T-helper 1 cell treated with Interleukin-12 subunit alpha and Interleukin-12 subunit beta and Interleukin-4 antibody, amounts not matched to agents 30 μg/mL and 1 μg/mL, for 36 hours (primary cell): ENCODE data around the gene PRODH2.

Source experiments
- H3K27ac Mint-ChIP-seq: one replicate; pipeline ENCODE4 v1.8.0; 2021; ENCODE audit warnings: mild to moderate bottlenecking, mixed read lengths
- H3K27me3 Mint-ChIP-seq: one replicate; pipeline ENCODE4 v1.8.0; 2021; ENCODE audit warnings: low read depth, mixed read lengths
- H3K36me3 Mint-ChIP-seq: one replicate; pipeline ENCODE4 v1.8.0; 2021; ENCODE audit warnings: low read depth, mixed read lengths
- H3K4me1 Mint-ChIP-seq: one replicate; pipeline ENCODE4 v1.8.0; 2021; ENCODE audit warnings: low read depth, mixed read lengths
- H3K4me3 Mint-ChIP-seq: one replicate; pipeline ENCODE4 v1.8.0; 2021; ENCODE audit warnings: mild to moderate bottlenecking, moderate library complexity, mixed read lengths
- H3K9me3 Mint-ChIP-seq: one replicate; pipeline ENCODE4 v1.8.0; 2021; ENCODE audit warnings: mixed read lengths

Gene PRODH2

GRCh38 chr19:35783469-35784434, 28.9 kb downstream of the PRODH2 start:
- no peak overlapping the region for H3K4me3 Mint-ChIP-seq
- H3K9me3 Mint-ChIP-seq = no peaks in the 10 kb centered on the region
- no peaks in the 10 kb centered on the region for H3K27me3 Mint-ChIP-seq
- peaks cover 15% of the 10 kb centered on the region for H3K36me3 Mint-ChIP-seq
- H3K4me1 Mint-ChIP-seq = peaks cover 2% of the 10 kb centered on the region
- H3K27ac Mint-ChIP-seq = no peak overlapping the region

DNA sequence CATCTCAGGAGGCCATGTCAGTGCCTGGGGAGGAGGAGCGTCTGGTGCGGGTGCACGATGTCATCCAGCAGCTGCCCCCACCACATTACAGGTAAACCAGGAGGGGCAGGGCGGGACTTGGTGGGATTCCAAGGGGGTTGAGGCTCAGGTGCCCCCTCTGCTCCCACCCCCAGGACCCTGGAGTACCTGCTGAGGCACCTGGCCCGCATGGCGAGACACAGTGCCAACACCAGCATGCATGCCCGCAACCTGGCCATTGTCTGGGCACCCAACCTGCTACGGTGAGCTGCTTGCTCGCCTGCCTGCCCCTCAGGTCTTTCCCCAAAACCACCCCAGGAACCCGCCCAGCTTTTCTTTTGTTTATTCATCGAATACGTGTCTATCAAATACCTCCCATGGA, 30.1 kb downstream of the PRODH2 start:
- H3K4me3 Mint-ChIP-seq = no peak overlapping the region
- H3K27ac Mint-ChIP-seq = no peak overlapping the region
- no peaks in the 10 kb centered on the region for H3K27me3 Mint-ChIP-seq
- H3K9me3 Mint-ChIP-seq = no peaks in the 10 kb centered on the region
- H3K4me1 Mint-ChIP-seq = peaks cover 2% of the 10 kb centered on the region
- peaks cover 15% of the 10 kb centered on the region for H3K36me3 Mint-ChIP-seq

- no peaks in the 10 kb centered on the region for H3K9me3 Mint-ChIP-seq
- H3K36me3 Mint-ChIP-seq = peaks cover 18% of the 10 kb centered on the region
- H3K4me3 Mint-ChIP-seq = no peak overlapping the region
- H3K4me1 Mint-ChIP-seq = peaks cover 8% of the 10 kb centered on the region
- H3K27ac Mint-ChIP-seq = no peak overlapping the region
- no peaks in the 10 kb centered on the region for H3K27me3 Mint-ChIP-seq
Observed at GRCh38 chr19:35781650-35782049, 31.0 kb downstream of the PRODH2 start.

DNA sequence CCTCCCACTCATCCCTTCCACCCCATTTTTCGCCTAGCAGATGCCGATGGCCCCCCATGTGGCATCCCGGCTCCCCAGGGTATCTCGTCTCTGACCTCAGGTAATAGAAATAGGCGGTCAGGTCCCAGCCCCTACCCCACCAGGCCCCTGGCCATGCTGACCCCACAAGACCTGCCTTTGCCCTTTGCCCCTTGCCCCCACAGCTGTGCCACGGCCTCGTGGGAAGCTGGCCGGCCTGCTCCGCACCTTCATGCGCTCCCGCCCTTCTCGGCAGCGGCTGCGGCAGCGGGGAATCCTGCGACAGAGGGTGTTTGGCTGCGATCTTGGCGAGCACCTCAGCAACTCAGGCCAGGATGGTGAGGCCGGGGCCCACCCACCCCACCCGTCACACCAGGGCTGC, 31.9 kb downstream of the PRODH2 start:
- Mint-ChIP-seq H3K27ac (no peak overlapping the region), H3K9me3 (no peaks in the 10 kb centered on the region), H3K36me3 (peaks cover 19% of the 10 kb centered on the region), H3K4me3 (no peak overlapping the region), H3K27me3 (no peaks in the 10 kb centered on the region), H3K4me1 (peaks cover 15% of the 10 kb centered on the region)

DNA sequence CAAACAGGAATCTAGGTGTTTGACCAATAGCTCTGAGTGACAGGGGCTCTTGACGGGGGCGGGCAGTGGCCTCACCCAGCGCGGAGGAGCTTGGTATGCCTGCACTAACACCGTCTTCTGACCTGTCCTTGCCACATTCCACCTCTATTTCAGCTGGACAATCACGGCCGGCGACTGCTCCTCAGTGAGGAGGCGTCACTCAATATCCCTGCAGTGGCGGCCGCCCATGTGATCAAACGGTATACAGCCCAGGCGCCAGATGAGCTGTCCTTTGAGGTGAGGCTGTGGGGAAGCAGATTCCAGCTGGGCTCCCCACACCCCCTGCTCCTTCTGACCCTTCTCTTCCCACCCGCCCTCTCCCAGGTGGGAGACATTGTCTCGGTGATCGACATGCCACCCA, 32.6 kb downstream of the PRODH2 start:
- Mint-ChIP-seq H3K4me1 (peaks cover 15% of the 10 kb centered on the region), H3K9me3 (no peaks in the 10 kb centered on the region), H3K27ac (no peak overlapping the region), H3K4me3 (no peak overlapping the region), H3K27me3 (no peaks in the 10 kb centered on the region), H3K36me3 (peaks cover 18% of the 10 kb centered on the region)

DNA sequence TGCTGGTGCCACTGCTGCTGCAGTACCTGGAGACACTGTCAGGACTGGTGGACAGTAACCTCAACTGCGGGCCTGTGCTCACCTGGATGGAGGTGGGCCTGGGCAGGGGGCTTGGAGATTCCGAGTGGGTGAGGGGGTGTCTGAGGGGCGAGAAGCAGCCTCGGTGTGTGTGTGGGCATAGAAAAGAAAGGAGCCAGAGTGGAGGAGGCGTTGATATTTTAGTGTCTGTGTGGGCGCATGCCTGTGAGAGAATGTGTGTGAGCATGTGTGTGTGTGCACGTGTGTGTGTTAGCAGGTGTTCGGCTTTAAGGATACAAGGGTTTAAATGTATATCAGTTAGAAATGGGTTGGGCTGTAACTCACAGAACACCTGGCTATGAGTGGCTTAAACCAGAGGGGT, 33.6 kb downstream of the PRODH2 start:
- Mint-ChIP-seq H3K27ac (peak overlapping the region; percentile 67), H3K4me3 (no peak overlapping the region), H3K36me3 (peaks cover 18% of the 10 kb centered on the region), H3K4me1 (peaks cover 21% of the 10 kb centered on the region), H3K9me3 (no peaks in the 10 kb centered on the region), H3K27me3 (no peaks in the 10 kb centered on the region)

GRCh38 chr19:35777961-35778360, 34.7 kb downstream of the PRODH2 start:
- Mint-ChIP-seq H3K36me3 (peaks cover 11% of the 10 kb centered on the region), H3K27me3 (no peaks in the 10 kb centered on the region), H3K4me1 (peaks cover 21% of the 10 kb centered on the region), H3K9me3 (no peaks in the 10 kb centered on the region), H3K4me3 (peak overlapping the region; percentile 10), H3K27ac (no peak overlapping the region)

DNA sequence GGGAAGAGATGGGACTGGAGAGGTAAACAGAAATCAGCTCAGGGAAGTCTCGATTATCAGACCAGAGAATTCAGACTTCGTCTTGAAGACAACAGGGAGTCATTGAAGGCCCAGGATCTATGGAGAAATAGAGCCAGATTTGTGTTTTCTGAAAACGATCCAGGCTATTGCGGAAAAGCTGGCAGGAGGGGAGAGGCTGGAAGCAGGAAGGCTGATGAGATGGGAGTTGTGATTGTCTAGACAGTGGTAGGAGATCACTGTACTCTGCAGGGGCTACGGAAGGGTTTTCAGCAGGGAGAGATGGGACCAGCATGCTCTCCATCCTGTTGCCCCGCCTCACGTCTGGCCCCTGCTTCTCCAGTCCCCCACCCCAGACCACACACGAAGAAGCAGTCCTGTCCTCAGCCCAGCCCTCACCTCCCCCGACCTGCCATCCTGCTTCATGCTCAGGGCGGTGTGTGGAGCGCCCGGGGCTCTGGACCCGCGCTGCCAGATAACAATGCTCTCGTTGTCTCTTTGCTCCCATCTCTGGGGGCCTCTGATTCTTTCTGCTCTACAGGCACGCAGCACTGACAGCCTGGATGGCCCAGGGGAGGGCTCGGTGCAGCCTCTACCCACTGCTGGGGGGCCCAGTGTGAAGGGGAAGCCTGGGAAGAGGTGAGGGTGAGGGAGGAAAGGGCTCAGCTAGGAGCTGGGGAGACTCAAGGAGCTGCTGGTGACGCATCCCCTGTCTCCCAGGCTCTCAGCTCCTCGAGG, 35.4 kb downstream of the PRODH2 start:
- Mint-ChIP-seq H3K9me3 (no peaks in the 10 kb centered on the region), H3K4me3 (peak overlapping the region; percentile 51), H3K27ac (no peak overlapping the region)

DNA sequence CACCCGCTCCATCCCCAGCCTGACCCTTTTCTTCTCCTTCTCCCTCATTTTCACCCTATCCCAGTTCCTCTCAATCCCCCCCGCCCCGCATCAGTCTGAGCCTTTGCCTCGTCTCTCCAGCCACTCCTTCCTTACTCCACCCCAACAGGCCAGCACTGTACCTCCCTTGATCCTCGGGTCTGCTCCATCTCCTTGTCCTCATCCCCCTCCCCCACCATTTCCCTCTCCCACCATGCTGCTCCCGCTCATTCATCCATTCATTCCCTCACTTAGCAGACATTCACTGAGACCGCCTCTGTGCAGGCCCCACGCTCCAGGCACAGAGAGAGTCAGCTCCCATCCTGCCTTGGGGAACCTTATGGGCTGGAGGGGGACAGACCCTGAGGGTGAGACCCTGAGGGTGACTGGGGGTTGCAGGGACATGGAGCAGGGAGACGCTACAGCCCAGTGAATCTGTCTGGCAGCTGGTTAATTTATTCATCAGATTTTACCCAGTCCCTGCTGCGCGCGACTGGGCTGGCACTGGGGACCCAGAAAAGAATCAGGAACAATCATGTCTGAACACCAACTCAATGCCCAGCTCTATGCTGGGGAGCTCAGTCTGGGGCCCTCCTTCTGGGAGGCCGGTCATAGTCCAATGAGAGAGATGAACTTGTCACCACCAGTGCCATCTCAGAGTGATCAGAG, 36.4 kb downstream of the PRODH2 start:
- Mint-ChIP-seq H3K4me3 (peak overlapping the region; percentile 87), H3K27me3 (no peaks in the 10 kb centered on the region), H3K27ac (peak overlapping the region; percentile 79), H3K9me3 (no peaks in the 10 kb centered on the region), H3K36me3 (peaks cover 6% of the 10 kb centered on the region), H3K4me1 (peaks cover 21% of the 10 kb centered on the region)

More for the DNA sequence above, 35.4 kb downstream of the PRODH2 start:
- H3K27me3 Mint-ChIP-seq = no peaks in the 10 kb centered on the region
- peaks cover 21% of the 10 kb centered on the region for H3K4me1 Mint-ChIP-seq
- H3K36me3 Mint-ChIP-seq = peaks cover 9% of the 10 kb centered on the region

DNA sequence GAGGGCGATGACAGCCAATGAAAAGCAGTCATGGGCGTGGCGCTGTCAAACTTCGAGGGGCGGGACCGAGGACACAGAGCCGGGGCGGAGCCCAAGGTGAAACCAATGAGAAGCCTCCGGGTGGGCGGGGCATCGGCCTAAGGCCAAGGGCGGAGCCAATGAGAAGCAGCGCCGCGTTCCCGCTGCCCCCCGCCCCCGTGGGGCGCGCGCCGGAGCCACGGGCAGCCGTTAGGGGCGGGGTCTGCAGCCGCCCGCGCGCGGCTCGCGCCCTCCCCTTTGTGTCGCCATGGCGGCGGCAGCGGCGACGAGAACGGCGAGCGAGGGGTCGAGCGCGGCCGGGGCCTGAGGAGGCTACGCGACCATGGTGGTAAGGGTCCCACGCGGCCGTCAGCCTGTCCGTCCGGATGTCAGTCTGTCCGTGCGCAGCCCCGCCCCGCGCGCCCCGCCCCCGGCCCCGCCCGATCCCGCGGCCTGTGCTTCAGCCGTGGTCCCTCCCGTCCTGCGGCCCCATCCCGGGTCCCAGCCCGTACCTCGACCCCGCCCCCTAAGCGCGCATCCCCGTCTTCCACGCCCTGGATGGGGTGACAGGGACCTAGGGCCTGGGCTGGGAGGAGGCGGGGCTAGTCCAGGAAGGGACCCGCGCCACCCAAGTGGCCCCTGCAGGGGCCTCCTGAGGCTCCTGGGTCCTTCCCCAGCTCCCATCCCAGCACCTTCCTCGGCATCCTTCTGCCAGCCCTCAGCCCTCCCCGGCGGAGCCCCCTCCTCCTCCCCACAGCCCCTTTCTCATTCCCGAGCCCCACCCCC, 37.1 kb downstream of the PRODH2 start, which contains the start of gene ARHGAP33:
ARHGAP33 (plus strand) TSS at position 267 of the 804 bp plus-strand sequence; CDS start at position 362, 95 bp downstream.
- peaks cover 4% of the 10 kb centered on the region for H3K36me3 Mint-ChIP-seq
- peak within 1 kb of the TSS; percentile 79 for H3K27ac Mint-ChIP-seq
- H3K9me3 Mint-ChIP-seq = no peaks in the 10 kb centered on the region
- H3K4me3 Mint-ChIP-seq = peak within 1 kb of the TSS; percentile 87
- peaks cover 21% of the 10 kb centered on the region for H3K4me1 Mint-ChIP-seq
- no peaks in the 10 kb centered on the region for H3K27me3 Mint-ChIP-seq

- H3K36me3 Mint-ChIP-seq = peaks cover 4% of the 10 kb centered on the region
- H3K4me1 Mint-ChIP-seq = peaks cover 21% of the 10 kb centered on the region
- H3K4me3 Mint-ChIP-seq = peak overlapping the region; percentile 87
- H3K27me3 Mint-ChIP-seq = no peaks in the 10 kb centered on the region
- H3K27ac Mint-ChIP-seq = peak overlapping the region; percentile 61
- no peaks in the 10 kb centered on the region for H3K9me3 Mint-ChIP-seq
Observed at GRCh38 chr19:35775046-35775297, 37.7 kb downstream of the PRODH2 start.

GRCh38 chr19:35774274-35775045, 38.2 kb downstream of the PRODH2 start:
- H3K4me3 Mint-ChIP-seq = peak overlapping the region; percentile 87

DNA sequence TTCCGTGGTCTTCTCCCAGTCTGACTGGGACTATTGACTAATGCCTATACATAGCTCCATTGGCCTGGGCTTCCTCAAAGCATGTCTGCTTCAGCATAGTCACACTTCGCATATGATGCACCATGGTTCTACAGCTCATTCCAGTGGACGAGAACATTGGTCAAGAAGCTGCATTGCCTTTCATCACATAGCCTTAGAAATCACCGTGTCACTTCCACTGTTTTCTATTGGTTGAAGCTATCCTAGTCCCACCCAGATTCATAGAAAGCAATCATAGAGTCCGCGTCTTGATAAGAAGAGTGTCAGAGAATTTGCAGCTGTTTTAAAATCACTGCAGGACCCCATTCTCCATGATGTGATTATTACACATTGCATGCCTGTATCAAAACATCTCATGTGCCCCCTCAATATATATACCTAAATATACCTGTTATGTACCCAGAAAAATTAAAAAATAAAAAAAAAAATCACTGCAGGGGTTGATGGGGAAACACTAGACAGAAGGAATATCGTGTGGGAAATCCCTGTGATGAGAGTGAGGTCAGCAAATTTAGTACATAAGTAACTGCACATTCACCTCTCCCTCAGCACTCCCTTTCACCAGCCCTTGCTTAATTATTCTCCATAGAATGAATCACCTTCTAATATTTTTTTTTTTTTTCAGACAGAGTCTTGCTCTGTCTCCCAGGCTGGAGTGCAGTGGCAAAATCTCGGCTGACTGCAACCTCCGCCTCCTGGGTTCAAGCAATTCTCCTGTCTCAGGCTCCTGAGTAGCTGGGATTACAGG, 39.4 kb downstream of the PRODH2 start:
- H3K4me3 Mint-ChIP-seq = no peak overlapping the region
- peaks cover 21% of the 10 kb centered on the region for H3K4me1 Mint-ChIP-seq
- H3K9me3 Mint-ChIP-seq = no peaks in the 10 kb centered on the region
- no peaks in the 10 kb centered on the region for H3K27me3 Mint-ChIP-seq
- H3K27ac Mint-ChIP-seq = no peak overlapping the region
- peaks cover 9% of the 10 kb centered on the region for H3K36me3 Mint-ChIP-seq

More at GRCh38 chr19:35774274-35775045, 38.2 kb downstream of the PRODH2 start:
- Mint-ChIP-seq H3K27me3 (no peaks in the 10 kb centered on the region), H3K36me3 (peaks cover 4% of the 10 kb centered on the region), H3K27ac (no peak overlapping the region), H3K4me1 (peaks cover 21% of the 10 kb centered on the region), H3K9me3 (no peaks in the 10 kb centered on the region)
